Stimulated activated CD4-positive, alpha-beta T cell treated with anti-CD3 and anti-CD28 coated beads, Interleukin-4, amount 100 ng/mL, for 48 hours (primary cell): ENCODE measurements around the gene MAP7D3.
"Not testable (repeated sequence)": the region's sequence is repeated elsewhere in the genome, so short reads cannot be mapped to it uniquely, and the experiment has no call there.

Experiments
- DNase-seq, 2 donors: peaks; one replicate each; pipeline ENCODE4 v3.0.0-alpha.2; 2020; ENCODE audit warnings: low read depth in 2 of 2

The MAP7D3 gene

DNA sequence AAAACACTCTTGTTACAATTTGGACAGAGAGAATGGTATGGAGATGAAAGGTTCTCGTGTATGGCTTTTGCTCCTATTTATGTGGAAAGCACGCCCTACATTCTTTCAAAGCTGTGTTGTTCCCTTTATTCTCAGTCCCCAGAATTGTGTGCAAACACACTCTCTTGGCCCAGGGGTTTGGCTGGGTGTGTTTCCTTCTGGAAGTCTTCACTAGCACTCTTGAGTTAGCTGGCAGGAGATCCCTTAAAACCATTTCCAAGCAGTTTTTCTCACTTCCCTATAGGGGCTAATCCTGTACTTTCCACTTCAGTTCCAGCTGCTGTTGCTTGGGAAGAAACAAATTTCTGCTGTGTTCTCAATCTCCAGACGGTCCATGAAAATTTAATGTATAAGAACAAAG is 68.8 kb downstream of the MAP7D3 start:
- DNase-seq, result no peak

DNA sequence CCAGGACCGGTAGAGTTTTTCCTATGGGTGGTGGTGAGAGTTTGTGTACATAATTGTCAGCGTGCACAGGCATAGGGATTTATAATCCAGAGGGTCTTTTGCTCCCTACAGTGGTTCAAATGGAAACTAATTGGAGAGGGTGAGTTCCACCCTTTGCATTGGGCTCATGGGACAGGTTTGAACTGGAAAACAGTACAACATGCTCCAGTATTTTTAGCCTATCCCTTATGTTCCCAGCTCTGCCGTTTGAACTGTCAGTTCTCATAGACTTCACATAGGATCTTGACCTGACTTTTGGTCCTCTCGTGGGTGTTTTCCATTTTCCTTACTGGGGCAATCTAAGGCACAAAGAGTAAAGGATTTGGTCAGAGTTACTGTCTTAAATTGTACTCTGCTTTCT is 72.1 kb downstream of the MAP7D3 start:
- DNase-seq, result no peak

DNA sequence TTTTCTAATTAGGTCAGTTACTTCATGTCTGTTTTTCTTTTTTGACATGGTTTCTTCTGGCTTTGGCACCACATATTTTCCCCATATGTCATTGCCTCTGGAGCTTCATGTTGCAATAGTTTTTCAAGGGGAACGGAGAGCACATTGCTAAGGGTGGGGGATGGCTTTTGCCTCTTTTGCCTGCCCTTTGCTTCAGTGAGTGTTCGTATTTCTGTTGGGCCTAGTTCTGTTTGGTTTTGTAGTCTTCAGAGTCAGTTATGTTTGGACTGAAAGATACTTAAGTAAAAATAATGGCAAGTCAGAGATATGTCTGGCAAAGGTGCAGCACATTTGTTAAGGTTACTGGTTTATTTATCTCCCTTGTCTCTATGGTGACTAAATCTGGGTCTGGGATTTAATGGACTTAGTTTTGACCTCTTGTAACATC is 74.8 kb downstream of the MAP7D3 start:
- no peak for DNase-seq

DNA sequence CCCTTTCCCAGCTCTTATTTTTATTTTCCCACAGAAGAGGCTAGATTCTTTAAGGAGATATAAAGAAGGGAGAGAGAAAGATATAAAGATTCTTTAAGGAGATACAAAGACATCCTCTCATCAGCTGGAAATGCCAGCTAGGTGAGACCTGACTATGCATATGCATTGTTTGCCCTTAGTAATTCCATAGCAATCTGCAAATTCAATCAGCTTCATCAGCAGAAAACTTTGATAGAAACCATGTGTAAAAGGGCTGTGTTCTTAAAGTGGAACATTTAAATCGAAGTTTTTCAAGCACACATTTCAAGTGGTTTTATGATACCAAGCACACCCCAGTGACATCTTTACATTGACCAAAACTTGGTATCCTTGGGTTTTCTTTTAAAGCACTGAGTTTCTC is 79.8 kb downstream of the MAP7D3 start:
- no peak for DNase-seq

DNA sequence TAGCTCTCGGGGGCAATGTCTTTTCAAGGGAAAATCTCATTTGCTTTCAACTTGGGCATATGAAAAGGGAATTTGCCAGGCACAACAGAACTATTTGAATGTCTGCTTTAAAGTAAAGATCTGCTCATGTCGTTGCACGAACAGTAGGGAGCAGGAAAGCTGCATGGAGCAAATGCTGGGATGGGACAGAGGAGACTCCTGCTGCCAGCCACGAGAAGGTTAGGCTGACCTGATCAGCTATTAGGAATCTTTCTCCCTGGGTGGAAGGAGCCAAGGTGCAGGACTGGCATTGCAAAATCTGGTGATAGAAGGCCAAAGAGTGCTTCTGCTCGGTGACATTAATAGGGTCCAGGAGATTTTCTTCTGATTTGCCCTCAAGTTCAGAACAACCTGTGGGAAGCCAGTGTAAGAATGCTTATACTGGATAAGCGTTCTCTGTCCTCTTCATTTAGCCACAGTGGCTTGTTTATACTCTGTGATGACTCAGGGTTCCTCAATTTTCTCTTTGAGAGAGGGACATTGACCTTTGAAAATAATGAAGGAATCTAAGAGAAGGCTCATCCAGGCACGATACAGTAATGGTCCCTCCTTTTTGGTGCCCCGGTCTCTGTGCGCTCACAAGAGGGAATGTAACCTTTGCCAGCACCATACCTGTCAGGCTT is 80.9 kb downstream of the MAP7D3 start:
- DNase-seq, result no peak

DNA sequence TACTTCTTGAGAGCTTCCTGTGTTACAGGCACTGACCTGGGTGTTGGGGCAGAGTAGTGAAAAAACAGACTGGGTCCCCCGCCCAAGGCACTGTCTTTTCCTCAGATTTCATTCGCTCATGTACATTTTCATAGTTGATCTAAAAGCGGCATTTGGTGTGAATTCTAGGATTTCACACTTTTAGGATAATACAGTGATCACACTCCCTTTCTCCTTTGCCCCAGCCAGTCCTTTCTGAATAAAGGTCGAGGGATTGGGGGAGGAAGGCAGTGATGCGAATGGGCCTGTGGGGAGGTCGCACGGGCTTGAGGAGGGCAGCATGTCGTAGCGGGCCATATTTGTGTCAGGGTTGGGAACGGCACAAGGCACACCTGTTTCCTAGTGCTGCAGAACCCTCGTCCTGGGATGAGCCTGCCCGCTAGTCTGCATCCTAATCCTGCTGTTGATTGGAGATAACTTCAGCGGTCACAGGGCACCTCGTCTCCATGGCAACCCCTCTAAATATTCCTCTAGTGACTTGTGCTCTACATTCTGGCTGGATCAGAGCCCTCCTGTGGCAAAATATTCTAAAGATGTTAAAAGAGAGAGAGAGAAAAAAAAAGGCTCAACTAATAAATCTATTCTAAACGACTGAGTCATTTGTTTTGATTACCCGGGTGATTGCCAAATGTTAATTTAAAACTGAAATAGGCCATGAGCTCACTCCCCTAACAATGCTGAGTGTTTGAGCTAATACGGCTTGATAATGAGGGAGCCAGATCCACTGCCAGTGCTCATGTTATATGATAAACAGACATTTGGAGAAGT is 82.1 kb downstream of the MAP7D3 start:
- no peak for DNase-seq

DNA sequence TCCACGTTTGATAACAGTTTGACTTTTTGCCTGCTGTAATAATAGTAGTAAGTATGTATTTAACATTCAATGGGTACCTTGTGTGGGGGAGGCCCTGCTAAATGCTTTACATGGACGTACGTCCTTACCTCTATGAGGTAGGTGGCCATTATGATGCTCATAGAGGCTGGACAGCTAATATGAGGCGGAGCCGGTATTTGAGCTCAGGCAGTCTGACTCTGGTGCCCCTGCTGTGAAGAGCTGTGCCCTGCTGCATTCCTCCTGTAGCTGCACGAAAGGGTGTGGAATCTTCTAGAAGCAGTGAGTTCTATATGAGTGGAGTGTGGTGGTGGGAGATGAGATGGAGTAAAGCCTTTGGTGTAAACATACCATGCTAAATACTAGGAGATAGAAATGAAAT is 83.2 kb downstream of the MAP7D3 start:
- DNase-seq, result not testable (repeated sequence)

DNA sequence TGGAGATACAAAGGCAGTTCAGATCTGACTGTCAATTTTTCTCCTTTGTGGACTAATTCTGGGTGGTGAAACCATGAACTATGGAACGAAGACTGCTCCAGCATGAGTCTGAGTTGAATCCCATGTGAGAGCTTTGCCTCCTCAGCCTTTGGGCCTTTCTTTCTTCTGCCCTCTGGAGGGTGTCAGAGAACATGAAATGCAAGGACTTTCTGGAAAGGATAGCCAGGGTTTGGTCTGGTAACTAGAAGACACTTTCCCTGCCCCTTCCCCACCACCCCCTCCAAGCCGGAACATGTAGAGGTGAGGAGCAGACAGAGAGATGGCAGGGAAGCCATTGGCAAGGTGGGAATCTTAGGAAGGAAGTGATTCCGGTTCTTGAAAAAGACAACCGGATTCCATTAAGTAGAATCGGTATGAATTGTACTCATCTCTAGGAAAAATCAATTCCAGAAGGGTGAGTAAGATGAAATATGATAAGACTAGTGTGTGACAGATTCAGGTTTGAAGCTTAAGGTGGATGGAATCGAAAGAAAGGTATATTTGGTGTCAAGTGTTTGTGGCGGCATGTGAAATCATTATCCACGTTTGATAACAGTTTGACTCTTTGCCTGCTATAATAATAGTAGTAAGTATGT is 84.9 kb downstream of the MAP7D3 start:
- DNase-seq, result no peak

DNA sequence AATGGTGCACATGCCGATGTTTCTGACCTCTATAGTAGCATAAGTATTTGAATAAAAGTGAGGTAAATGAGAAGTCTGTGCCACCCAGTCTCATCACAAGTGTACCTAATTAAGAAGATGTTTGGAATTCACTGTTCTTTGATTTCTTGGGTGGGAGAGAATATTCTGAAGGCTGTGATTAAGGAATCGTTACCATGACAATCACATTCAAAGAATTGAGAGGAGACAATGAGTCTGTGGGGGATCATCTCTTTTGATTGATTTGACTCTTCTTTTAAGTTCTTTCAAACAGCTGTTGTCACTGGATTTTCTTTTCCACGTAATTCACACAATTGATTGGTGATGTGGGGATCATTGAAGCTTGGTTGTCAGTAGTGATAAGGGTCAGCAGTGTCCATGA is 85.8 kb downstream of the MAP7D3 start:
- DNase-seq, result no peak

DNA sequence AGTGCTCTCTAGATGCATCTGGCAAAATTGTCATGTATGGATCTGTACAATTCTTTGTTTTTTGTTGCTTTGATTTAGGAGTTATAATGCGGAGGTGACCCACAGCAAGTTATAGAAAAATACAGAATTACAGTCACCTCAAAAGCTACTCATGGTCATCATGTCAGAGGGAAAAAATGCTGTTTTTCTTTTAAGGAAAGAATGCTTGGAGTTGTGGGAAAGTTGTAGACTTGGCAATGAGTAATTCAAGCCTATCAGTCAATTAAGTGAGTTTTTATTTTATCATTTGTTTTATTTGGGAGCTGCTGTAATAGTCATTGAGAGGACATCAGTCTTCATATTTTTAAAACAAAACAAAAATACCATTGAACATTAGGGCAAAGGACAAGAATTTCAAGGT is 87.5 kb downstream of the MAP7D3 start:
- DNase-seq, result no peak
